ENCODE measurements around the gene ARPC1A. TPM values are rescaled to one million over a fixed set of nuclear protein-coding genes. Genes with fewer than 3 reads are reported as not detected.
A peak's percentile ranks its signal among the peaks of the same experiment; 100 is the strongest.

ARPC1A gene
- total RNA-seq, 4 donors from 2014 or later: 37.0 to 58.8 (median 44.1) TPM

GRCh38 chr7:99310004-99310403 is 15.7 kb upstream of the ARPC1A start:
- Histone ChIP-seq H3K4me1 (no peaks in the 10 kb centered on the region), H3K27ac (no peak overlapping the region), H3K4me3 (no peak overlapping the region), H3K9me3 (no peaks in the 10 kb centered on the region), H3K36me3 (no peaks in the 10 kb centered on the region), H3K27me3 (no peaks in the 10 kb centered on the region)
- TF ChIP-seq CTCF (IDR thresholded peaks at IDR 0.05 in 4 of 5, conservative IDR thresholded peaks at IDR 0.05 in 1 of 5) (no peak), POLR2A (IDR thresholded peaks at IDR 0.05) (no peak)
- ATAC-seq: no peak
- in situ Hi-C loops (cut with MboI; ENCODE audit: low sequenced_read_pairs in 4 of 4) (loop anchor here (5.0 to 25.0 kb wide), 2 partner anchors 173 to 268 kb away; partner anchors contain the start of gene SMURF1 (in 1 of the 4)), intact Hi-C loops (cut with DNase I; ENCODE audit: low total_unique reads) (no loop called here)
- DNase-seq: no peak

- Histone ChIP-seq H3K4me3 (no peak overlapping the region), H3K9me3 (no peaks in the 10 kb centered on the region), H3K27me3 (no peaks in the 10 kb centered on the region), H3K4me1 (no peaks in the 10 kb centered on the region), H3K36me3 (no peaks in the 10 kb centered on the region), H3K27ac (no peak overlapping the region)
- ATAC-seq (no peak), DNase-seq (no peak)
- intact Hi-C loops (cut with DNase I; ENCODE audit: low total_unique reads) (no loop called here), in situ Hi-C loops (cut with MboI; ENCODE audit: low sequenced_read_pairs in 4 of 4) (loop anchor here (5.0 to 25.0 kb wide), 2 partner anchors 174 to 269 kb away; partner anchors contain the start of gene SMURF1 (in 1 of the 4))
- TF ChIP-seq CTCF (IDR thresholded peaks at IDR 0.05 in 4 of 5, conservative IDR thresholded peaks at IDR 0.05 in 1 of 5) (no peak), POLR2A (IDR thresholded peaks at IDR 0.05) (no peak)
Observed at GRCh38 chr7:99311702-99312101, 14.0 kb upstream of the ARPC1A start.

GRCh38 chr7:99312316-99313203 is 13.1 kb upstream of the ARPC1A start:
- no peaks in the 10 kb centered on the region for H3K27me3 ChIP-seq
- TF ChIP-seq CTCF (IDR thresholded peaks at IDR 0.05 in 4 of 5, conservative IDR thresholded peaks at IDR 0.05 in 1 of 5) (peak; percentile 80 to 92 (median 87)), POLR2A (IDR thresholded peaks at IDR 0.05) (no peak)
- intact Hi-C loops (cut with DNase I; ENCODE audit: low total_unique reads) (loop anchor here (1.0 kb wide), 1 partner anchor 272 kb away; no protein-coding TSS in a partner anchor), in situ Hi-C loops (cut with MboI; ENCODE audit: low sequenced_read_pairs in 4 of 4) (loop anchor here (5.0 to 25.0 kb wide), 2 partner anchors 175 to 270 kb away; partner anchors contain the start of gene SMURF1 (in 1 of the 4))
- H3K4me3 ChIP-seq: no peak overlapping the region
- H3K4me1 ChIP-seq: no peaks in the 10 kb centered on the region
- peak; percentile 63 to 64 for ATAC-seq
- no peaks in the 10 kb centered on the region for H3K9me3 ChIP-seq
- H3K27ac ChIP-seq: no peak overlapping the region
- no peaks in the 10 kb centered on the region for H3K36me3 ChIP-seq
- peak in 1 of 2 donors; percentile 50 for DNase-seq

- H3K9me3 ChIP-seq: no peaks in the 10 kb centered on the region
- DNase-seq: no peak
- no peak overlapping the region for H3K4me3 ChIP-seq
- intact Hi-C loops (cut with DNase I; ENCODE audit: low total_unique reads) (loop anchor here (1.0 kb wide), 1 partner anchor 273 kb away; no protein-coding TSS in a partner anchor), in situ Hi-C loops (cut with MboI; ENCODE audit: low sequenced_read_pairs in 4 of 4) (loop anchor here (5.0 to 25.0 kb wide), 2 partner anchors 176 to 271 kb away; partner anchors contain the start of gene SMURF1 (in 1 of the 4))
- no peak overlapping the region for H3K27ac ChIP-seq
- no peaks in the 10 kb centered on the region for H3K4me1 ChIP-seq
- H3K36me3 ChIP-seq: no peaks in the 10 kb centered on the region
- ATAC-seq: no peak
- no peaks in the 10 kb centered on the region for H3K27me3 ChIP-seq
- TF ChIP-seq POLR2A (IDR thresholded peaks at IDR 0.05) (no peak), CTCF (IDR thresholded peaks at IDR 0.05 in 4 of 5, conservative IDR thresholded peaks at IDR 0.05 in 1 of 5) (no peak)
Observed at GRCh38 chr7:99313204-99313573, 12.5 kb upstream of the ARPC1A start.

Measured in gastrocnemius medialis (tissue), 4 donors.